C4-2B (cell line): ENCODE data around the gene PLET1.

Experiments used
- H3K27ac ChIP-seq: fragments of 450-650 bp; 2 replicates; pipeline ENCODE4 v1.5.1; 2017
- ZFX ChIP-seq: fragments of 450-650 bp; IDR thresholded peaks from 2 replicates; pipeline ENCODE4 v1.6.1; 2017
- TF ChIP-seq, protein P1 (sequence below): fragments of 450-650 bp; conservative IDR thresholded peaks from 2 replicates; pipeline ENCODE4 v1.5.1; 2017; ENCODE audit warnings: mild to moderate bottlenecking

PLET1 gene

DNA sequence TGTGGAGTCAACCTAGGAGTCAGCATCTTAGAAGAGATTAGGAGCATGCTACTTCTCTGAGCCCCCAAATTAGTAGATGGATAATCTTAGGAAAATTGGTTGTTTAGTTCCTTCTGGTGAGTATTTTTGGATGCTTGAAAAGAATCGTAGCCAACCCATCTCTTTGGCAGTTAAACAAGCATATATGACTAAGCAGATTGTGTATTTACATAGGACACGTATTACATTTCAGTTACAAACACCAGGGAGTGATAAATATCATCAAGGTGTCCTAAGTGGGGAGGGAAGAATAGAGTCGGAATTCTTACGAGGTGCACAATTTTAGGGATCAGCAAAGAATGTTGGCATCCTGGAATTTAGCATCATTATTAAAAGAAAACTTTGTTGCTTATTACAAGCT, 13.5 kb downstream of the PLET1 start:
- no peak overlapping the region for H3K27ac ChIP-seq

DNA sequence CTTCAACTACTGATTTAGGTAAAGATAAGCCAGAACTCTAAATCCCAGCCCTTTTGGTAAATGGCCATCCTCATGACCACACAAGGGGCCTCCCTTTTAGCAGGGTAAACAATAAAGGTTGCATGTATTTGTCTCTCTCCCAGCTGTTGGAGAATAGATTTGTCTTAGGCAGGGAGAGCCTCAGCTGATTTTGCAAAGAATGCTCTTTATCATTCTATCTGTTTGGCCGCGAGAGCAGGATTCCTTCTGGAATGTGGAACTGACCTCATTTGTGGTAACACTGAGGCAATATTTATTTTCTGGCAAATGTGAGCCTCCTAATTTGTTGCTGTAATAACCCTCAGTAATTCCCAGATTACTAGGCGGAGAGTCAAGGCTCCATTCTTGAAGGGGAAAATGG, 19.2 kb downstream of the PLET1 start:
- no peak overlapping the region for H3K27ac ChIP-seq
- no peak for TF ChIP-seq ZFX
- TF ChIP-seq, protein P1, sequence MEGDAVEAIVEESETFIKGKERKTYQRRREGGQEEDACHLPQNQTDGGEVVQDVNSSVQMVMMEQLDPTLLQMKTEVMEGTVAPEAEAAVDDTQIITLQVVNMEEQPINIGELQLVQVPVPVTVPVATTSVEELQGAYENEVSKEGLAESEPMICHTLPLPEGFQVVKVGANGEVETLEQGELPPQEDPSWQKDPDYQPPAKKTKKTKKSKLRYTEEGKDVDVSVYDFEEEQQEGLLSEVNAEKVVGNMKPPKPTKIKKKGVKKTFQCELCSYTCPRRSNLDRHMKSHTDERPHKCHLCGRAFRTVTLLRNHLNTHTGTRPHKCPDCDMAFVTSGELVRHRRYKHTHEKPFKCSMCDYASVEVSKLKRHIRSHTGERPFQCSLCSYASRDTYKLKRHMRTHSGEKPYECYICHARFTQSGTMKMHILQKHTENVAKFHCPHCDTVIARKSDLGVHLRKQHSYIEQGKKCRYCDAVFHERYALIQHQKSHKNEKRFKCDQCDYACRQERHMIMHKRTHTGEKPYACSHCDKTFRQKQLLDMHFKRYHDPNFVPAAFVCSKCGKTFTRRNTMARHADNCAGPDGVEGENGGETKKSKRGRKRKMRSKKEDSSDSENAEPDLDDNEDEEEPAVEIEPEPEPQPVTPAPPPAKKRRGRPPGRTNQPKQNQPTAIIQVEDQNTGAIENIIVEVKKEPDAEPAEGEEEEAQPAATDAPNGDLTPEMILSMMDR: no peak

More for the DNA sequence above, 13.5 kb downstream of the PLET1 start:
- TF ChIP-seq, protein P1: no peak
- TF ChIP-seq ZFX: no peak

DNA sequence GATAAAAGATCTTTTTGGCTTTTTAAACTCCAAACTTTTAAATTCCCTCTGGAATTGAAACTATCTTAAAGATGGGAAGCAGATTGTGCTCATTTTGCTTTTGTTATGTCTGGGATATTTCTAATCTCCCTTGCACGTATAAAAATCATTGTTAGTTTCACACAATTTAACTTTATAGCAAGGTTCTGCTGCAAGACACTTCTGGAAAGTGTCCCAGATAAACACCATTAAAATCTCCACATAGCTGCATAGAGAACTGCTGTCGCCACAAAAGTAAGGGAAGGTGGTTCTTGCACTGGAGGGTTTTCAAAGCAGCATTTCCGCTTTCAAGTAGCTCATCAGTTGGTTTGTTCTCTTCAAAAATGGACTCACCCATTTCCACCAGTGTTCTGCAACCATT, 22.6 kb downstream of the PLET1 start:
- no peak for TF ChIP-seq ZFX
- TF ChIP-seq, protein P1: no peak
- no peak overlapping the region for H3K27ac ChIP-seq

DNA sequence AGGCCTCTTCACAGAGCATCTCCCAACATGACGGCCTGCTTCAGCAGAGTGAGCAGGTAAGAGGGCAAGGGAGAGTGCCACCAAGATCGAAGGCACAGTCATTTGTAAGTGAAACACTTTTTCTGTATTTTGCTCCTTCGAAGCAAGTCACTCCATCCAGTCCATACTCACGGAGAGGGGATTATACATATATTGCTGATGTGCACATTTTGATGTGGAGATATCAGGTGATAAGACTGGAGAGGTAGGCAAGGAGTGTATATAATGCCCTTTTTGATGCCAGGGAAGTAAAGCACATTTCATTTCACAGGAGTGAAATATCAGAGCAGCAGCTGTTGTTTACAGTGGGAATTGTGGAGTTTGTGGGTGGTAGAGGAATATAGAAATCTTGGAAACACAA, 23.2 kb downstream of the PLET1 start:
- no peak for TF ChIP-seq ZFX
- TF ChIP-seq, protein P1: no peak
- no peak overlapping the region for H3K27ac ChIP-seq

DNA sequence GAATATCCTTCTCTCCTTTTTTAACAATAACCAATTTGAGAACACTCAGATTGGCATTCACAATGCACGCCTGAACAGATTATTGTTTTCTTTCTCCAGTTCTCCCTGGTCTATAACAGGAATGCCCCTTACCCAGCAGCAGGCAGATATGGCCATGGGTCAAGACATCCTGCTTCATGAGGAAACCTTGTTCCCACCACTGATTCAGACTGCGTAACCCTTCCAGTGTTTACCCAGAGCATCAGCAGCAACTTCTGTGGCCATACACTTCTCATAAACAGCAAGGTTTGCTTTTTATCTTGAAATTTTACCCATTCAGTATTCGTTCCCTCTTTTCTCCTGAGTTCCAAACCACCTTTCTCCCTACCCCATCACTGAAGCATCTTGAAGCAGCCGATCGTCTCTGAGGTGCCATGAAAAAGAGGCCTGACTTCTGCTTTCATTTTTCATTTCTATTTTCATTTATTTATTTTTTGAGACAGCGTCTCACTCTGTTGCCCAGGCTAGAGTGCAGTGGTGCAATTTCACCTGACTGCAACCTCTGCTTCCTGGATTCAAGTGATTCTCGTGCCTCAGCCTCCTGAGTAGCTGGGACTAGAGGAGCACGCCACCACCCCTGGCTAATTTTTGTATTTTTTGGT, 24.8 kb downstream of the PLET1 start:
- no peak overlapping the region for H3K27ac ChIP-seq
- TF ChIP-seq, protein P1: no peak
- no peak for TF ChIP-seq ZFX

DNA sequence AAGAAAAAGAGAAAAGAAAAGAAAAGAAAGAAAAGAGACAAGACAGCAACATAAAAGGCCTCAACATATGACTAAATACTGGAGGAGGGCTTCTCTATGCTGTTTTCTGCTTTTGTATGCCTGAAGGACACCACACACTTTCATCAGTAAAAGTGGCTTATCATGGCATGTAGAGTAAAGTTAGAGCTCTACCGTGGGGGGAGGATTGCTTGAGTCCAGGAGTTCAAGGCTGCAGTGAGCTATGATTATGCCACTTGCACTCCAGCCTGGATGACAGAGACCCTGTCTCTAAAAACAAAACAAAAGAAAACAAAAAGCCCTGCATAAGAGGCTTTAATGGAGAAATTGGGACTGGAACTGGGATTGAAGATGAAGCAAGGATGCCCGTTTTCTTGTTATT, 28.7 kb downstream of the PLET1 start:
- TF ChIP-seq, protein P1: no peak
- no peak for TF ChIP-seq ZFX
- H3K27ac ChIP-seq: no peak overlapping the region

DNA sequence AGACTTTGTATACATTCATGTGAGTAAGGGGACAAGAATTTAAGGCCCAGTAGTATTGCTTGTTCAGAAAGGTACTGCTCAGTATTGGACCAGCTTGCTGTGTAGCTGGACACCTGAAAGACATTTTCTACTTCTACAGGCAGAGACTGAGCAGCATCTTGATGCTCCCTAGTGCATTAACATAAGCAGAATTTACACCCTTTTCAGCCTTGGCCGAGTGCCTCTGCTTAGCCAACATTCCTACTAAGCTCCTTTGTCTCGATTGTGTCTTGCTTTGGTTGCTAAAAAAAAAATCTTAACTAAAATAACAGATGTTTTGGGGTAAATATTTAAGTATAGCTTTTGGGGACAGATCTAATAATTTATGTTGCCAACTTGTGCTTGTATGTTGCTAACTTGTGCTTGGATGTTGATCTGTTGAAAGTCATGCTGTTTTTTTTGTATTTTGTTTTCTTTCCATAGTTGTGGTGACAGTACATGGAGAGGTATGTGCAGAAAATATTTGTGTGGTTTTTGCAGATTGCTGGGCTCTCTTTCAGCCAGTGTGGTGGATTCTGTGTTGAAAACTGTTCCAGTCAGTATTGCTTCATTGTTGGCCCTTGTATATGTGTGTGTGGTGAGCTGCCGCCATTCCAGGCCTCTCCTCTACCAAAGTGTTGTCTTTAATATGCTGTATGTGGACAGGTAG, 30.8 kb downstream of the PLET1 start:
- H3K27ac ChIP-seq: no peak overlapping the region
- TF ChIP-seq, protein P1: no peak
- TF ChIP-seq ZFX: no peak
